SKM-1 treated with dmso at 0.1 percent for 144 hours (cell line): ENCODE measurements around the gene NSFL1C.
"Not testable (repeated sequence)": the region's sequence is repeated elsewhere in the genome, so short reads cannot be mapped to it uniquely, and the experiment has no call there.

Source experiments
- DNase-seq: peaks from one replicate; lab custom pipeline; 2025; ENCODE audit not compliant: unreplicated experiment; lab: John Stamatoyannopoulos, UW

NSFL1C gene

GRCh38 chr20:1466211-1467081 is at the start of gene NSFL1C:
TSS of gene NSFL1C (minus strand) at chr20:1466849. CDS start at chr20:1466824, 25 bp downstream.
- peak; percentile 72 for DNase-seq

- no peak for DNase-seq
These were observed 47.2 kb upstream of the NSFL1C start for GRCh38 chr20:1513801-1514200.

GRCh38 chr20:1509237-1509636 is 42.6 kb upstream of the NSFL1C start:
- no peak for DNase-seq

- no peak for DNase-seq
These were observed 41.9 kb upstream of the NSFL1C start for GRCh38 chr20:1508574-1508973.

GRCh38 chr20:1507276-1507675 is 40.6 kb upstream of the NSFL1C start:
- no peak for DNase-seq

GRCh38 chr20:1505871-1506270 is 39.2 kb upstream of the NSFL1C start:
- DNase-seq, result no peak

GRCh38 chr20:1505361-1505760 is 38.7 kb upstream of the NSFL1C start:
- DNase-seq, result no peak

- peak; percentile 79 for DNase-seq
These were observed 37.0 kb upstream of the NSFL1C start for GRCh38 chr20:1503564-1504227.

GRCh38 chr20:1500496-1500895 is 33.8 kb upstream of the NSFL1C start:
- no peak for DNase-seq

GRCh38 chr20:1499528-1500420 is 33.1 kb upstream of the NSFL1C start:
- no peak for DNase-seq

GRCh38 chr20:1497371-1497770 is 30.7 kb upstream of the NSFL1C start:
- DNase-seq, result not testable (repeated sequence)

GRCh38 chr20:1496930-1497329 is 30.3 kb upstream of the NSFL1C start:
- no peak for DNase-seq

GRCh38 chr20:1494436-1494835 is 27.8 kb upstream of the NSFL1C start:
- no peak for DNase-seq

- no peak for DNase-seq
These were observed 26.9 kb upstream of the NSFL1C start for GRCh38 chr20:1493536-1493935.

- no peak for DNase-seq
These were observed 25.4 kb upstream of the NSFL1C start for GRCh38 chr20:1491860-1492642.

- DNase-seq, result peak; percentile 70
These were observed 24.7 kb upstream of the NSFL1C start, which contains the start of gene SIRPB2 for GRCh38 chr20:1491281-1491840. TSS of gene SIRPB2 (minus strand) at chr20:1491420. CDS start at chr20:1491359, 61 bp downstream.

- no peak for DNase-seq
These were observed 24.1 kb upstream of the NSFL1C start for GRCh38 chr20:1490643-1491195.

GRCh38 chr20:1489764-1490436 is 23.3 kb upstream of the NSFL1C start:
- peak; percentile 28 for DNase-seq

GRCh38 chr20:1489325-1489724 is 22.7 kb upstream of the NSFL1C start:
- no peak for DNase-seq
